ENCODE results near the gene KIF18A.

Gene KIF18A

DNA sequence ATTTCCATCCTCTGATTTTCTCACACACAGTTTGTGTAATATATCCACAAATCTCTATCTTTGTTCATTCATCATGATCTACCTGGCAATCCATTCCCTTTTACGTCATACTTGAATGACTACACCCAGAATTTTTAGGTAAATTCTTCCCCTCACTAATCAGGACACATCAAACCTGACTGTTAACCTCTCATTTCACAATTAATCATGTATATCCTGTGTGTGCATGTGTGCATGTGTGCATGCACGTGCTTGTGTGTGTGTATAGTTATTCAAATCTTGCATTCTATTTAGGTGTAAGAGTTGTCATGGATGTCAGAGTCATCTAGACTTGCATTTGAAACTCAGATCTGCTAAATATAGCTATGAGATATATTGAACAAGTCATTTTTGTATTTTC lies 130.4 kb downstream of the KIF18A start:
- Histone ChIP-seq H3K27ac (no peak overlapping the region), H3K36me3 (no peaks in the 10 kb centered on the region), H3K27me3 (no peaks in the 10 kb centered on the region), H3K4me1 (ENCODE audit: control insufficient read depth in 1 of 2, insufficient read depth in 1 of 2, low read depth in 1 of 2, low read length in 1 of 2) (no peaks in the 10 kb centered on the region), H3K9me3 (no peaks in the 10 kb centered on the region), H3K4me3 (ENCODE audit: low read depth in 1 of 2, low read length in 1 of 2) (no peak overlapping the region)
- TF ChIP-seq, protein P1, sequence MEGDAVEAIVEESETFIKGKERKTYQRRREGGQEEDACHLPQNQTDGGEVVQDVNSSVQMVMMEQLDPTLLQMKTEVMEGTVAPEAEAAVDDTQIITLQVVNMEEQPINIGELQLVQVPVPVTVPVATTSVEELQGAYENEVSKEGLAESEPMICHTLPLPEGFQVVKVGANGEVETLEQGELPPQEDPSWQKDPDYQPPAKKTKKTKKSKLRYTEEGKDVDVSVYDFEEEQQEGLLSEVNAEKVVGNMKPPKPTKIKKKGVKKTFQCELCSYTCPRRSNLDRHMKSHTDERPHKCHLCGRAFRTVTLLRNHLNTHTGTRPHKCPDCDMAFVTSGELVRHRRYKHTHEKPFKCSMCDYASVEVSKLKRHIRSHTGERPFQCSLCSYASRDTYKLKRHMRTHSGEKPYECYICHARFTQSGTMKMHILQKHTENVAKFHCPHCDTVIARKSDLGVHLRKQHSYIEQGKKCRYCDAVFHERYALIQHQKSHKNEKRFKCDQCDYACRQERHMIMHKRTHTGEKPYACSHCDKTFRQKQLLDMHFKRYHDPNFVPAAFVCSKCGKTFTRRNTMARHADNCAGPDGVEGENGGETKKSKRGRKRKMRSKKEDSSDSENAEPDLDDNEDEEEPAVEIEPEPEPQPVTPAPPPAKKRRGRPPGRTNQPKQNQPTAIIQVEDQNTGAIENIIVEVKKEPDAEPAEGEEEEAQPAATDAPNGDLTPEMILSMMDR (IDR thresholded peaks at IDR 0.05), result no peak

DNA sequence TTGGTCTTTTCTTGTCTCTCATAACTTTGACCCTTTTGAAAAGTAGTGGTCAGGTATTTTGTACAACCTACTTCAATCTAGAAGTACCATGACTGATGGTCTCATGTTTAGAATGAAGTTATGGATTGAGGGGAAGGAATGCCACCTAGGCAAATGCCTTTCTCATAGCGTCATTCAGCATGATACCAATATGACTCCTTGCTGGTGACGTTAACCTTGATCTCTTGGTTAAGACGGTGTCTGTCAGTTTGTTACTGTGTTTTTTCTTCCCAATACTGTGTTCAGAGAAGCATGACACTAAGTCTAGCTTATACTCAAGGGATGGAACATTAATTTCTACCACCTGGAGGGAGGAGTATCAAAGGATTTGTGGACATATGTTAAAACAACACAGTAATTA lies 130.9 kb downstream of the KIF18A start:
- Histone ChIP-seq H3K4me1 (ENCODE audit: control insufficient read depth in 1 of 2, insufficient read depth in 1 of 2, low read depth in 1 of 2, low read length in 1 of 2) (no peaks in the 10 kb centered on the region), H3K9me3 (no peaks in the 10 kb centered on the region), H3K4me3 (ENCODE audit: low read depth in 1 of 2, low read length in 1 of 2) (no peak overlapping the region), H3K27ac (no peak overlapping the region), H3K36me3 (no peaks in the 10 kb centered on the region), H3K27me3 (no peaks in the 10 kb centered on the region)
- TF ChIP-seq, protein P1 (IDR thresholded peaks at IDR 0.05), result no peak

DNA sequence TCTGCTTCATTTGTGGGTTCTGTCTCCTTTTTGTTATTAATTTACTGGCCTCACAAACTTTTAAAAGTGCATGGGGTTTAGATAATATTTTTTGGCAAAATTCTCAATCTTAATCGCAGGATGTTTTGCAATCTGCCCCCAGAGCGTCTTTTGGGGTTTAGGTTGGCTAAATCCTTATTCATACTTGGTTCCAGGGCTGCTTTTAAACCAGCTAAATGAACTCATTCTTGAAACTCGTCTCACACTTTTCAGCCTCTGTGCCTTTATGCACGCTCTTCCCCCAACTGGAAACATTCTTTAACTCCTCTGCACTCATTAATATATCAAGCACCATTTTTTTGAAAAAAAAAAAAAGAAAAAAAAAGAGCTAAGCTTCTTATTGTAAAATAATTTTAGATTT lies 131.7 kb downstream of the KIF18A start:
- Histone ChIP-seq H3K4me3 (ENCODE audit: low read depth in 1 of 2, low read length in 1 of 2) (no peak overlapping the region), H3K4me1 (ENCODE audit: control insufficient read depth in 1 of 2, insufficient read depth in 1 of 2, low read depth in 1 of 2, low read length in 1 of 2) (no peaks in the 10 kb centered on the region), H3K27me3 (no peaks in the 10 kb centered on the region), H3K27ac (no peak overlapping the region), H3K36me3 (no peaks in the 10 kb centered on the region), H3K9me3 (no peaks in the 10 kb centered on the region)
- TF ChIP-seq, protein P1 (IDR thresholded peaks at IDR 0.05), result no peak

DNA sequence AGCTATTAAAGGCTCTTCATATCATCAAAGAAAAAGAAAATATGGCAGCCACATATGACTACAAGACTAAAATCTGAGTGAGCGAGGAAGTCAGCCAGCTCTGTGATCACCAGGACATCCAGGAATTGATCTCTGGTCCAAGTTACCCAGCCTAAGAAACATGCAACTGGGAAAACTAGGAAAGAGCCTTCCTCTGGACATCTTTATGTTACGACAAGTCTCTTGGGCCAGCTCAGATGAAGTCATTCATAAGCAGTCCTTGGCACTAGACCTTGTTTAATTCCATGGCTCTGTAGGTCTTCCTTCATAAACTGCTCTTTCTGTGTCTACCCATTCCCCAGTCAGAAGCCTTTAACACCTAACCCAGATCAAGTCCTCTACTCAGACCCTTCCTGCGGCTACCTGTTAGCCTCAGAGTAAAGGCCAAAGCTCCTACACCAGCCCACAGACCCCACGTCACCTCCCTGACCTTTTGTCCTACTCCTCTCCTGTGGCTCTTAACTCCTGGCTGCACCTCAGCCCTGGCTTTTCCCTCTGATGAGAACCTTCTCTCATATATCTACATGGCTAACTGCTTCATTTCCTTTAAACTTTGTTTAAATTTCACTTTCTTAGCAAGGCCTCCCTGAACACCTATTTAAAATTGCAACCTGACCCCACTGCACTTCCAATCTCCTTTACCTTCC lies 134.0 kb downstream of the KIF18A start:
- Histone ChIP-seq H3K27ac (no peak overlapping the region), H3K9me3 (no peaks in the 10 kb centered on the region), H3K27me3 (no peaks in the 10 kb centered on the region), H3K4me3 (ENCODE audit: low read depth in 1 of 2, low read length in 1 of 2) (no peak overlapping the region), H3K4me1 (ENCODE audit: control insufficient read depth in 1 of 2, insufficient read depth in 1 of 2, low read depth in 1 of 2, low read length in 1 of 2) (no peaks in the 10 kb centered on the region), H3K36me3 (no peaks in the 10 kb centered on the region)
- TF ChIP-seq, protein P1 (IDR thresholded peaks at IDR 0.05), result no peak

DNA sequence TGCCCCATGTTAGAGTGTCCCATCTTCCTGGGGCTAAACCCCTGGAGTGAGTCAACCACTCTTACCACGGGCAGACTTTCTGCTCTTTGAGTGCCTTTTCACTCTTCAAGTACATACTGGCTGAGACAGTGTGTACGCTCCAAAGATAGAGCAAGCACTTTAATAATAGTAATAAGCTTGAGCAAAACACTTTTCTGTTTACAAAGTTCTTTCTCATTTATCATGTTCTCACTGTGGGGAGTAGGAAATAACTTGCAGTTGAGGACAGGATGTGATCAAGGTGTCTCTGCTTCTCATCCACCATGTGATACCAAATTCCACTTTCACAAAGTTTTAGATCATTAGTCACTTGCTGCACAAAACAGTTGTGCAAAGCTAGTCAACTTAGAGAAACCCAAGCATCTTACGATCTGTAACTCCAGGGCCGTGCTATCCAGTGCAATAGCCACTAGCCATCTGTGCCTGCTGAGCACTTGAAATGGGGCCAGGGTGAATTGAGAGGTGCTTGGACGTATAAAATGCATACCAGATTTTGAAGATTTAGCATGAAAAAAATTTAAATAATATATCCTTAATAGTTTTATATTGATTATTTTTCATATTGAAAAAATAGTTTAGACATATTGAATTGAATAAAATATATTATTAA lies 135.3 kb downstream of the KIF18A start:
- Histone ChIP-seq H3K36me3 (no peaks in the 10 kb centered on the region), H3K27me3 (no peaks in the 10 kb centered on the region), H3K4me1 (ENCODE audit: control insufficient read depth in 1 of 2, insufficient read depth in 1 of 2, low read depth in 1 of 2, low read length in 1 of 2) (no peaks in the 10 kb centered on the region), H3K9me3 (no peaks in the 10 kb centered on the region), H3K4me3 (ENCODE audit: low read depth in 1 of 2, low read length in 1 of 2) (no peak overlapping the region), H3K27ac (no peak overlapping the region)
- TF ChIP-seq, protein P1 (IDR thresholded peaks at IDR 0.05), result no peak
